ENCODE data around the gene CHRNA5. TPM values are rescaled to one million over a fixed set of nuclear protein-coding genes. Genes with fewer than 3 reads are reported as not detected.
"Not testable (repeated sequence)": the region's sequence is repeated elsewhere in the genome, so short reads cannot be mapped to it uniquely, and the experiment has no call there.

The CHRNA5 gene
- total and polyA plus RNA-seq, 5 donors from 2014 or later = 0.08 to 2.0 (median 0.61) TPM; not detected in 1

GRCh38 chr15:78603467-78603866 lies 38.1 kb downstream of the CHRNA5 start:
- Mint-ChIP-seq H3K4me1 (no peaks in the 10 kb centered on the region), H3K4me3 (no peak overlapping the region), H3K27ac (no peak overlapping the region), H3K27me3 (peaks cover 14% of the 10 kb centered on the region), H3K9me3 (peaks cover 0 to 3% (median 0%) of the 10 kb centered on the region in 7 donors), H3K36me3 (no peaks in the 10 kb centered on the region)
- no peaks in the 10 kb centered on the region for H3K36me3 ChIP-seq (ENCODE audit: control insufficient read depth, insufficient read depth, low read length)
- no peaks in the 10 kb centered on the region for H3K9me3 ChIP-seq (ENCODE audit: control insufficient read depth in 2 of 2, low read length in 2 of 2)
- ATAC-seq (ENCODE audit: low read depth in 2 of 2) = no peak
- H3K4me1 ChIP-seq (ENCODE audit: control insufficient read depth, insufficient read depth, low read length, poor library complexity, severe bottlenecking) = no peaks in the 10 kb centered on the region
- no peak for DNase-seq
- H3K27ac ChIP-seq (ENCODE audit: insufficient read depth, low read length, poor library complexity, severe bottlenecking) = no peak overlapping the region
- no peaks in the 10 kb centered on the region for H3K27me3 ChIP-seq (ENCODE audit: control insufficient read depth, insufficient read depth, low read length)
- no peak overlapping the region for H3K4me3 ChIP-seq (ENCODE audit: low read depth, low read length)

GRCh38 chr15:78604420-78604819 lies 39.1 kb downstream of the CHRNA5 start:
- ATAC-seq (ENCODE audit: low read depth in 2 of 2) (no peak), DNase-seq (no peak)
- Histone ChIP-seq H3K36me3 (ENCODE audit: control insufficient read depth, insufficient read depth, low read length) (no peaks in the 10 kb centered on the region), H3K4me1 (ENCODE audit: control insufficient read depth, insufficient read depth, low read length, poor library complexity, severe bottlenecking) (no peaks in the 10 kb centered on the region), H3K4me3 (ENCODE audit: low read depth, low read length) (no peak overlapping the region), H3K27ac (ENCODE audit: insufficient read depth, low read length, poor library complexity, severe bottlenecking) (no peak overlapping the region), H3K9me3 (ENCODE audit: control insufficient read depth in 2 of 2, low read length in 2 of 2) (no peaks in the 10 kb centered on the region), H3K27me3 (ENCODE audit: control insufficient read depth, insufficient read depth, low read length) (no peaks in the 10 kb centered on the region)
- H3K9me3 Mint-ChIP-seq = peaks cover 0 to 3% (median 0%) of the 10 kb centered on the region in 7 donors
- H3K36me3 Mint-ChIP-seq = no peaks in the 10 kb centered on the region
- H3K27ac Mint-ChIP-seq = no peak overlapping the region
- no peaks in the 10 kb centered on the region for H3K4me1 Mint-ChIP-seq
- no peak overlapping the region for H3K4me3 Mint-ChIP-seq
- peaks cover 14% of the 10 kb centered on the region for H3K27me3 Mint-ChIP-seq

- peaks cover 14% of the 10 kb centered on the region for H3K27me3 Mint-ChIP-seq
- DNase-seq = no peak
- H3K4me1 ChIP-seq (ENCODE audit: control insufficient read depth, insufficient read depth, low read length, poor library complexity, severe bottlenecking) = no peaks in the 10 kb centered on the region
- peaks cover 0 to 3% (median 0%) of the 10 kb centered on the region in 7 donors for H3K9me3 Mint-ChIP-seq
- H3K4me1 Mint-ChIP-seq = no peaks in the 10 kb centered on the region
- H3K9me3 ChIP-seq (ENCODE audit: control insufficient read depth in 2 of 2, low read length in 2 of 2) = no peaks in the 10 kb centered on the region
- no peak overlapping the region for H3K4me3 Mint-ChIP-seq
- H3K27me3 ChIP-seq (ENCODE audit: control insufficient read depth, insufficient read depth, low read length) = no peaks in the 10 kb centered on the region
- no peak overlapping the region for H3K27ac ChIP-seq (ENCODE audit: insufficient read depth, low read length, poor library complexity, severe bottlenecking)
- no peaks in the 10 kb centered on the region for H3K36me3 ChIP-seq (ENCODE audit: control insufficient read depth, insufficient read depth, low read length)
- H3K4me3 ChIP-seq (ENCODE audit: low read depth, low read length) = no peak overlapping the region
- no peak for ATAC-seq (ENCODE audit: low read depth in 2 of 2)
- H3K27ac Mint-ChIP-seq = no peak overlapping the region
- H3K36me3 Mint-ChIP-seq = no peaks in the 10 kb centered on the region
These were observed 39.9 kb downstream of the CHRNA5 start for GRCh38 chr15:78605201-78605600.

GRCh38 chr15:78605680-78606079 lies 40.4 kb downstream of the CHRNA5 start:
- Mint-ChIP-seq H3K9me3 (peaks cover 0 to 3% (median 0%) of the 10 kb centered on the region in 7 donors), H3K36me3 (no peaks in the 10 kb centered on the region), H3K4me1 (no peaks in the 10 kb centered on the region), H3K27me3 (peaks cover 14% of the 10 kb centered on the region), H3K27ac (no peak overlapping the region), H3K4me3 (no peak overlapping the region)
- no peaks in the 10 kb centered on the region for H3K36me3 ChIP-seq (ENCODE audit: control insufficient read depth, insufficient read depth, low read length)
- no peaks in the 10 kb centered on the region for H3K9me3 ChIP-seq (ENCODE audit: control insufficient read depth in 2 of 2, low read length in 2 of 2)
- H3K4me1 ChIP-seq (ENCODE audit: control insufficient read depth, insufficient read depth, low read length, poor library complexity, severe bottlenecking) = no peaks in the 10 kb centered on the region
- H3K27me3 ChIP-seq (ENCODE audit: control insufficient read depth, insufficient read depth, low read length) = no peaks in the 10 kb centered on the region
- ATAC-seq (ENCODE audit: low read depth in 2 of 2) = no peak
- no peak overlapping the region for H3K4me3 ChIP-seq (ENCODE audit: low read depth, low read length)
- H3K27ac ChIP-seq (ENCODE audit: insufficient read depth, low read length, poor library complexity, severe bottlenecking) = no peak overlapping the region
- no peak for DNase-seq

GRCh38 chr15:78609551-78609950 lies 44.2 kb downstream of the CHRNA5 start:
- H3K27me3 Mint-ChIP-seq; H3K4me3 ChIP-seq (ENCODE audit: low read depth, low read length); H3K27me3 ChIP-seq (ENCODE audit: control insufficient read depth, insufficient read depth, low read length); H3K4me1 Mint-ChIP-seq; DNase-seq; H3K9me3 Mint-ChIP-seq; H3K4me1 ChIP-seq (ENCODE audit: control insufficient read depth, insufficient read depth, low read length, poor library complexity, severe bottlenecking); H3K36me3 Mint-ChIP-seq; H3K27ac ChIP-seq (ENCODE audit: insufficient read depth, low read length, poor library complexity, severe bottlenecking); H3K36me3 ChIP-seq (ENCODE audit: control insufficient read depth, insufficient read depth, low read length); H3K4me3 Mint-ChIP-seq; H3K9me3 ChIP-seq (ENCODE audit: control insufficient read depth in 2 of 2, low read length in 2 of 2); H3K27ac Mint-ChIP-seq; ATAC-seq (ENCODE audit: low read depth in 2 of 2): not testable (repeated sequence)

- Histone ChIP-seq H3K27me3 (ENCODE audit: control insufficient read depth, insufficient read depth, low read length) (peaks cover 3% of the 10 kb centered on the region), H3K4me3 (ENCODE audit: low read depth, low read length) (no peak overlapping the region), H3K36me3 (ENCODE audit: control insufficient read depth, insufficient read depth, low read length) (no peaks in the 10 kb centered on the region), H3K4me1 (ENCODE audit: control insufficient read depth, insufficient read depth, low read length, poor library complexity, severe bottlenecking) (no peaks in the 10 kb centered on the region), H3K27ac (ENCODE audit: insufficient read depth, low read length, poor library complexity, severe bottlenecking) (no peak overlapping the region), H3K9me3 (ENCODE audit: control insufficient read depth in 2 of 2, low read length in 2 of 2) (no peaks in the 10 kb centered on the region)
- Mint-ChIP-seq H3K27ac (no peak overlapping the region), H3K9me3 (no peaks in the 10 kb centered on the region), H3K36me3 (no peaks in the 10 kb centered on the region), H3K4me3 (no peak overlapping the region), H3K4me1 (peaks cover 0 to 5% (median 4%) of the 10 kb centered on the region in 4 donors), H3K27me3 (peaks cover 11% of the 10 kb centered on the region)
- no peak for DNase-seq
- no peak for ATAC-seq (ENCODE audit: low read depth in 2 of 2)
These were observed 48.7 kb downstream of the CHRNA5 start for GRCh38 chr15:78614021-78614420.

GRCh38 chr15:78615151-78615589 lies 49.9 kb downstream of the CHRNA5 start:
- H3K27me3 Mint-ChIP-seq = peaks cover 20% of the 10 kb centered on the region

GRCh38 chr15:78616506-78616905 lies 51.2 kb downstream of the CHRNA5 start:
- Histone ChIP-seq H3K4me1 (ENCODE audit: control insufficient read depth, insufficient read depth, low read length, poor library complexity, severe bottlenecking) (peaks cover 7% of the 10 kb centered on the region), H3K9me3 (ENCODE audit: control insufficient read depth in 2 of 2, low read length in 2 of 2) (no peaks in the 10 kb centered on the region), H3K4me3 (ENCODE audit: low read depth, low read length) (no peak overlapping the region), H3K27me3 (ENCODE audit: control insufficient read depth, insufficient read depth, low read length) (peaks cover 6% of the 10 kb centered on the region), H3K27ac (ENCODE audit: insufficient read depth, low read length, poor library complexity, severe bottlenecking) (no peak overlapping the region), H3K36me3 (ENCODE audit: control insufficient read depth, insufficient read depth, low read length) (no peaks in the 10 kb centered on the region)
- H3K4me1 Mint-ChIP-seq = peaks cover 0 to 14% (median 4%) of the 10 kb centered on the region in 4 donors
- H3K36me3 Mint-ChIP-seq = no peaks in the 10 kb centered on the region
- H3K27me3 Mint-ChIP-seq = peaks cover 24% of the 10 kb centered on the region
- DNase-seq = no peak
- no peak overlapping the region for H3K4me3 Mint-ChIP-seq
- no peak for ATAC-seq (ENCODE audit: low read depth in 2 of 2)
- no peaks in the 10 kb centered on the region for H3K9me3 Mint-ChIP-seq
- H3K27ac Mint-ChIP-seq = no peak overlapping the region

More at GRCh38 chr15:78615151-78615589, 49.9 kb downstream of the CHRNA5 start:
- H3K36me3 ChIP-seq (ENCODE audit: control insufficient read depth, insufficient read depth, low read length) = no peaks in the 10 kb centered on the region
- Mint-ChIP-seq H3K27ac (no peak overlapping the region), H3K4me3 (no peak overlapping the region), H3K36me3 (no peaks in the 10 kb centered on the region), H3K4me1 (peaks cover 0 to 10% (median 4%) of the 10 kb centered on the region in 4 donors), H3K9me3 (no peaks in the 10 kb centered on the region)
- ATAC-seq (ENCODE audit: low read depth in 2 of 2) (no peak), DNase-seq (no peak)
- H3K27ac ChIP-seq (ENCODE audit: insufficient read depth, low read length, poor library complexity, severe bottlenecking) = no peak overlapping the region
- no peak overlapping the region for H3K4me3 ChIP-seq (ENCODE audit: low read depth, low read length)
- H3K9me3 ChIP-seq (ENCODE audit: control insufficient read depth in 2 of 2, low read length in 2 of 2) = no peaks in the 10 kb centered on the region
- H3K4me1 ChIP-seq (ENCODE audit: control insufficient read depth, insufficient read depth, low read length, poor library complexity, severe bottlenecking) = peaks cover under 1% of the 10 kb centered on the region
- peaks cover 6% of the 10 kb centered on the region for H3K27me3 ChIP-seq (ENCODE audit: control insufficient read depth, insufficient read depth, low read length)

Measured in CD4-positive, CD25-positive, alpha-beta regulatory T cell (primary cell).